GM20000 (cell line): Measurements from ENCODE around the gene CDK14.
"Not testable (repeated sequence)": the region's sequence is repeated elsewhere in the genome, so short reads cannot be mapped to it uniquely, and the experiment has no call there.

Source experiments
- DNase-seq: peaks from one replicate; pipeline ENCODE4 v3.0.0; 2012; ENCODE audit warnings: low spot score
- CTCF ChIP-seq: IDR thresholded peaks from 2 replicates; pipeline ENCODE4 v1.5.1; 2012; ENCODE audit warnings: mild to moderate bottlenecking, control low read depth; ENCODE audit errors: extremely low read depth, missing control alignments

CDK14 gene

GRCh38 chr7:90726623-90727022 is 130.5 kb downstream of the CDK14 start:
- TF ChIP-seq CTCF: no peak
- no peak for DNase-seq

- no peak for DNase-seq
- TF ChIP-seq CTCF: no peak
Observed at GRCh38 chr7:90727412-90727811, 131.3 kb downstream of the CDK14 start.

- no peak for TF ChIP-seq CTCF
- no peak for DNase-seq
Observed at GRCh38 chr7:90728568-90728967, 132.4 kb downstream of the CDK14 start.

- DNase-seq: not testable (repeated sequence)
Observed at GRCh38 chr7:90735611-90736280, 139.6 kb downstream of the CDK14 start.

GRCh38 chr7:90736316-90736715 is 140.2 kb downstream of the CDK14 start:
- DNase-seq: no peak
- no peak for TF ChIP-seq CTCF

- peak; percentile 57 for DNase-seq
- no peak for TF ChIP-seq CTCF
Observed at GRCh38 chr7:90736968-90737939, 141.1 kb downstream of the CDK14 start.

- no peak for TF ChIP-seq CTCF
- no peak for DNase-seq
Observed at GRCh38 chr7:90738249-90738648, 142.1 kb downstream of the CDK14 start.
